GM12878 (cell line): ENCODE results near the gene PADI1. TPM values are rescaled to one million over a fixed set of nuclear protein-coding genes. Genes with fewer than 3 reads are reported as not detected.

Experiments used
- ATAC-seq: fragments of 200-7000 bp; cut with Tn5 transposase; 3 replicates; pipeline ENCODE4 v1.9.1; 2020; ENCODE audit warnings: mild to moderate bottlenecking, moderate library complexity
- BruUV-seq: library from RNA; stranded (reverse); fragments of 400-500 nt; replicated peaks from 2 replicates; lab custom pipeline; 2021; lab: Mats Ljungman, UMichigan
- CTCF ChIA-PET: fragments of 300-600 bp; sonication (Branson Sonifier 250); formaldehyde crosslinking; extraction: SDS; loops from one replicate; lab custom pipeline; 2021; ENCODE audit warnings: inconsistent platforms; lab: Yijun Ruan, JAX
- POLR2A ChIA-PET: fragments of 350-600 bp; formaldehyde crosslinking; extraction: SDS; loops from one replicate; lab custom pipeline; 2021; ENCODE audit warnings: inconsistent platforms; lab: Charles Lee
- RAD21 ChIA-PET: fragments of 300-600 bp; sonication (Branson Sonifier 250); formaldehyde crosslinking; loops from one replicate; lab custom pipeline; 2023; ENCODE audit warnings: antibody characterized with exemption; ENCODE audit not compliant: unreplicated experiment; lab: Charles Lee
- SMC1A ChIA-PET: fragments of 300-600 bp; sonication (Branson Sonifier 250); formaldehyde crosslinking; loops from one replicate; lab custom pipeline; 2023; ENCODE audit not compliant: unreplicated experiment, uncharacterized antibody; lab: Charles Lee
- DNase-seq: peaks from one replicate; pipeline ENCODE4 v3.0.0-alpha.2; 2011; ENCODE audit warnings: low read depth, low spot score
- FAIRE-seq: peaks from 3 replicates; lab custom pipeline; 2011; peaks lifted over from hg19 to GRCh38; lab: Jason Lieb, UNC
- H2AFZ ChIP-seq: 2 replicates; pipeline ENCODE4 v1.6.0; 2011; ENCODE audit warnings: low read depth, low read length, control low read depth; ENCODE audit not compliant: control insufficient read depth
- H3K27ac ChIP-seq: 2 replicates; pipeline ENCODE4 v1.5.1; 2011; ENCODE audit warnings: control low read depth; ENCODE audit not compliant: control insufficient read depth, insufficient read depth
- H3K27me3 ChIP-seq, 2 experiments: replicated peaks in 1 of 2; 2 replicates each; pipeline versions ENCODE4 v1.6.0 to v1.6.1; 2011; ENCODE audit warnings: low read length in 1 of 2; ENCODE audit not compliant: control insufficient read depth in 2 of 2, insufficient read depth in 2 of 2
- H3K36me3 ChIP-seq, 2 experiments: 2 replicates each; pipeline ENCODE4 v1.5.1; 2011; ENCODE audit warnings: low read length in 1 of 2; ENCODE audit not compliant: control insufficient read depth in 2 of 2, insufficient read depth in 2 of 2
- H3K4me1 ChIP-seq: 2 replicates; pipeline ENCODE4 v1.6.1; 2011; ENCODE audit warnings: mild to moderate bottlenecking, low read length, moderate library complexity, mixed read lengths; ENCODE audit not compliant: control insufficient read depth, insufficient read depth
- H3K4me2 ChIP-seq: 2 replicates; pipeline ENCODE4 v1.6.0; 2011; ENCODE audit warnings: control low read depth; ENCODE audit not compliant: control insufficient read depth, insufficient read depth
- H3K4me3 ChIP-seq: fragments of 200-600 bp; sonication (generic); 2 replicates; pipeline ENCODE4 v1.5.1; 2016
- H3K79me2 ChIP-seq: 2 replicates; pipeline ENCODE4 v1.6.0; 2011; ENCODE audit warnings: low read length; ENCODE audit not compliant: control insufficient read depth, insufficient read depth
- H3K9ac ChIP-seq: 2 replicates; pipeline ENCODE4 v1.8.0; 2011; ENCODE audit warnings: low read length, control low read depth, mixed read lengths; ENCODE audit not compliant: control insufficient read depth, insufficient read depth
- H3K9me3 ChIP-seq: replicated peaks from 3 replicates; pipeline ENCODE4 v1.5.1; 2011; ENCODE audit warnings: mild to moderate bottlenecking, low read length; ENCODE audit not compliant: control insufficient read depth, insufficient read depth
- H4K20me1 ChIP-seq: 2 replicates; pipeline ENCODE4 v1.6.0; 2011; ENCODE audit not compliant: control insufficient read depth, insufficient read depth
- CBX3 ChIP-seq: fragments of 200-600 bp; sonication (generic); IDR thresholded peaks from 2 replicates; pipeline ENCODE4 v1.6.1; 2016; ENCODE audit warnings: low read depth, borderline replicate concordance
- HDAC6 ChIP-seq: fragments of 200-600 bp; sonication (generic); IDR thresholded peaks from one replicate; pipeline ENCODE4 v1.8.0; 2017; ENCODE audit warnings: antibody characterized with exemption; ENCODE audit not compliant: unreplicated experiment
- ZBTB11 ChIP-seq: fragments of 450-650 bp; formaldehyde crosslinking; IDR thresholded peaks from 2 replicates; pipeline ENCODE4 v1.5.0; 2022; ENCODE audit warnings: mild to moderate bottlenecking, missing genetic modification characterization
- WGBS: methylation state at CpG from one replicate; pipeline ENCODE4 v1.1.6; 2016; ENCODE audit warnings: low lambda C conversion rate; ENCODE audit not compliant: insufficient replicate concordance, insufficient coverage; ENCODE audit errors: missing lambda C conversion rate; 5-methylcytosine and 5-hydroxymethylcytosine counted together
- in situ Hi-C: fragments of 300-500 bp; cut with MboI; formaldehyde crosslinking; loops from 9 replicates; pipeline ENCODE4 v1.14.3; 2018; ENCODE audit warnings: mixed read lengths
- intact Hi-C: fragments of 100-400 bp; cut with micrococcal nuclease; formaldehyde crosslinking; loops from one replicate; pipeline ENCODE4 v1.14.2; 2022; ENCODE audit not compliant: unreplicated experiment
- polyA plus RNA-seq, 11 experiments: library from polyadenylated mRNA; depleted of rRNA in 4 of 11; unstranded in 6 of 11; stranded (reverse) in 5 of 11; fragments of >200 nt; fragmentation: Nextera tagmentation in 4 of 11; fragmentation: Illumina TruSeq in 1 of 11; extraction: Ambion mirVana in 4 of 11; extraction: Trizol in 1 of 11; gene quantifications; 1 replicate in 1 of 11; 2 replicates in 10 of 11; pipeline versions ENCODE4 v1.2.1 to v1.2.3, GENCODE V29; 2011 to 2016; ENCODE audit warnings: inconsistent platforms in 2 of 11, missing spikeins in 2 of 11, low read depth in 1 of 11
- total RNA-seq, 4 experiments: library from RNA; depleted of rRNA in 3 of 4; stranded (reverse); fragments of >200 nt in 3 of 4; fragmentation: Illumina TruSeq in 1 of 4; extraction: Trizol in 1 of 4; gene quantifications; 2 replicates each; pipeline versions ENCODE4 v1.2.1 to v1.2.3, GENCODE V29; 2013 to 2021

Gene PADI1
- total and polyA plus RNA-seq, 10 of the 15 experiments (the other 5 are each of a cell fraction or from before 2014, with no cell fraction given), result 0.05 TPM; not detected in 9

- ChIA-PET SMC1A (interaction anchor here (2.1 kb wide), 1 partner anchor 47 kb away, joined by 4 read pairs; no protein-coding TSS in a partner anchor), RAD21 (no interaction called here), CTCF (no interaction called here), POLR2A (no interaction called here)
- no peak overlapping the region for H3K4me2 ChIP-seq
- no peaks in the 10 kb centered on the region for H4K20me1 ChIP-seq
- no peak for FAIRE-seq
- H3K4me1 ChIP-seq, result no peaks in the 10 kb centered on the region
- no peaks in the 10 kb centered on the region for H3K79me2 ChIP-seq
- TF ChIP-seq ZBTB11 (CRISPR knock-in tag) (no peak), HDAC6 (no peak), CBX3 (no peak)
- no peaks in the 10 kb centered on the region for H3K27me3 ChIP-seq
- no TSS peak for BruUV-seq
- no peak overlapping the region for H2AFZ ChIP-seq
- intact Hi-C loops (no loop called here), in situ Hi-C loops (no loop called here)
- WGBS, result 7% methylated on average over 3 of the region's 3 CpGs
- no peak overlapping the region for H3K27ac ChIP-seq
- no peaks in the 10 kb centered on the region; the same call in 2 of the 3 replicates for H3K9me3 ChIP-seq
- no peak for DNase-seq
- H3K36me3 ChIP-seq, result no peaks in the 10 kb centered on the region
- no peak overlapping the region for H3K4me3 ChIP-seq
- no peak overlapping the region for H3K9ac ChIP-seq
- no peak for ATAC-seq
Measured at GRCh38 chr1:17185485-17185860, 19.5 kb upstream of the PADI1 start.
